Measurements from ENCODE around the gene IQGAP3. TPM values are rescaled to one million over a fixed set of nuclear protein-coding genes. Genes with fewer than 3 reads are reported as not detected.

IQGAP3 gene
- total and polyA plus RNA-seq, 2 of the 4 experiments (the other 2 are of a cell fraction): 12.5 to 13.6 TPM

- DNase-seq: peak; percentile 72
- peak overlapping the region; percentile 13 for H2AFZ ChIP-seq (replicated peaks; ENCODE audit: low read length, poor library complexity)
- H3K9me1 ChIP-seq (ENCODE audit: insufficient read depth, low read length): peaks cover 48% of the 10 kb centered on the region
- H3K14ac ChIP-seq (replicated peaks; ENCODE audit: low read depth, low read length): peak overlapping the region; percentile 85
- H3K27me3 ChIP-seq (ENCODE audit: control insufficient read depth, insufficient read depth, low read length): no peaks in the 10 kb centered on the region
- ChIA-PET CTCF (interaction anchor here (1.8 kb wide), 1 partner anchor 18 kb away, joined by 6 read pairs; no protein-coding TSS in a partner anchor), POLR2A (ENCODE audit: unreplicated experiment) (no interaction called here)
- dilution Hi-C loops (cut with HindIII; ENCODE audit: low sequenced_read_pairs, unreplicated experiment): no loop called here
- H3K4me3 ChIP-seq (ENCODE audit: insufficient read depth, low read depth, low read length): peak overlapping the region; percentile 92
- H3K36me3 ChIP-seq (ENCODE audit: control insufficient read depth, insufficient read depth, low read length): peaks cover 5% of the 10 kb centered on the region; the same call in 1 of the 2 replicates
- H4K20me1 ChIP-seq (ENCODE audit: insufficient read depth, low read length): peaks cover 68% of the 10 kb centered on the region
- peak overlapping the region; percentile 75 for H3K9ac ChIP-seq (ENCODE audit: low read depth, low read length)
- peak overlapping the region; percentile 5; the same call in 1 of the 2 replicates for H3K56ac ChIP-seq (ENCODE audit: extremely low read depth, insufficient read depth, low read length)
- H3K9me3 ChIP-seq (ENCODE audit: control insufficient read depth, insufficient read depth, low read length): no peaks in the 10 kb centered on the region
- peak overlapping the region; percentile 79 for H3K23ac ChIP-seq (ENCODE audit: low read depth, low read length)
- peak overlapping the region; percentile 86 for H3K27ac ChIP-seq (ENCODE audit: insufficient read depth, low read length)
- peak overlapping the region; percentile 83 for H3K4ac ChIP-seq (ENCODE audit: low read depth, low read length)
- H4K91ac ChIP-seq (ENCODE audit: insufficient read depth, low read depth, low read length): 0 out of 2 replicates have a peak overlapping the region, but pooled peaks have one; percentile 8
- H2BK15ac ChIP-seq (ENCODE audit: low read depth, low read length): no peak overlapping the region; the same call in 2 of the 3 replicates
- H2BK120ac ChIP-seq (ENCODE audit: low read depth, low read length): peak overlapping the region; percentile 48; the same call in 1 of the 2 replicates
- no peak overlapping the region for H3K18ac ChIP-seq (ENCODE audit: low read depth, low read length)
- peaks cover 44% of the 10 kb centered on the region for H3K4me1 ChIP-seq (ENCODE audit: control insufficient read depth, insufficient read depth, low read length)
- BruUV-seq (replicated peaks): TSS peak; percentile 19
- intact Hi-C loops (cut with micrococcal nuclease): loop anchor here (2.0 kb wide), 1 partner anchor 72 kb away; no protein-coding TSS in a partner anchor
- no peak for ATAC-seq (ENCODE audit: low read depth)
- no peak overlapping the region for H4K5ac ChIP-seq (ENCODE audit: low read depth, low read length)
- no CpG with 5 or more reads among the region's 12 CpGs for WGBS, 2 experiments (ENCODE audit: extremely low coverage in 2 of 2, insufficient read length in 1 of 2)
- H2BK5ac ChIP-seq (ENCODE audit: low read depth, low read length, poor library complexity, severe bottlenecking): peak overlapping the region; percentile 32
- H3K4me2 ChIP-seq (ENCODE audit: low read depth, low read length): peak overlapping the region; percentile 89
- no peak overlapping the region for H2BK20ac ChIP-seq (ENCODE audit: low read depth, low read length)
- in situ Hi-C loops (cut with MboI; ENCODE audit: low sequenced_read_pairs): no loop called here
- H2AK5ac ChIP-seq (ENCODE audit: low read depth, low read length): peak overlapping the region; percentile 95
- H3K79me1 ChIP-seq (ENCODE audit: low read depth in 1 of 2, low read length in 2 of 2): peaks cover 7 to 69% of the 10 kb centered on the region in 2 experiments; a peak in 3 of 4 replicates
- H4K8ac ChIP-seq (ENCODE audit: low read depth in 2 of 2, low read length in 2 of 2): peak overlapping the region in 1 of 2 experiments; percentile 64; a peak in 1 of 4 replicates
- peak overlapping the region; percentile 83 for H2AK9ac ChIP-seq (replicated peaks; ENCODE audit: low read depth, low read length, poor library complexity)
- TF ChIP-seq RFX5 (IDR thresholded peaks at IDR 0.05; ENCODE audit: low read depth, low read length) (no peak), CHD1 (IDR thresholded peaks at IDR 0.05; ENCODE audit: low read depth, low read length) (no peak), RCOR1 (IDR thresholded peaks at IDR 0.05; ENCODE audit: insufficient replicate concordance, low read length) (no peak), CTCF (conservative IDR thresholded peaks at IDR 0.05; ENCODE audit: low read depth, low read length) (no peak), BHLHE40 (IDR thresholded peaks at IDR 0.05; ENCODE audit: low read depth, low read length) (no peak), CEBPB (IDR thresholded peaks at IDR 0.05; ENCODE audit: low read depth, low read length) (no peak), RAD21 (IDR thresholded peaks at IDR 0.05; ENCODE audit: low read length) (no peak), MAFK (IDR thresholded peaks at IDR 0.05; ENCODE audit: low read depth, low read length) (no peak), FOS (IDR thresholded peaks at IDR 0.05; ENCODE audit: low read depth, low read length) (no peak), MAZ (IDR thresholded peaks at IDR 0.05; ENCODE audit: borderline replicate concordance, low read depth, low read length) (no peak), ELK1 (IDR thresholded peaks at IDR 0.05; ENCODE audit: borderline replicate concordance, low read depth, low read length) (no peak), POLR2A (IDR thresholded peaks at IDR 0.05; ENCODE audit: low read depth, low read length) (peak; percentile 78), NFE2L2 (IDR thresholded peaks at IDR 0.05; ENCODE audit: low read depth, low read length) (no peak), MXI1 (IDR thresholded peaks at IDR 0.05; ENCODE audit: borderline replicate concordance, low read depth, low read length) (peak; percentile 50; the same call in 1 of the 2 replicates)
These were observed 73.8 kb downstream of the IQGAP3 start for GRCh38 chr1:156498432-156499193.
